ENCODE results near the gene ACP2.
A peak's percentile ranks its signal among the peaks of the same experiment; 100 is the strongest.

The ACP2 gene, protein sequence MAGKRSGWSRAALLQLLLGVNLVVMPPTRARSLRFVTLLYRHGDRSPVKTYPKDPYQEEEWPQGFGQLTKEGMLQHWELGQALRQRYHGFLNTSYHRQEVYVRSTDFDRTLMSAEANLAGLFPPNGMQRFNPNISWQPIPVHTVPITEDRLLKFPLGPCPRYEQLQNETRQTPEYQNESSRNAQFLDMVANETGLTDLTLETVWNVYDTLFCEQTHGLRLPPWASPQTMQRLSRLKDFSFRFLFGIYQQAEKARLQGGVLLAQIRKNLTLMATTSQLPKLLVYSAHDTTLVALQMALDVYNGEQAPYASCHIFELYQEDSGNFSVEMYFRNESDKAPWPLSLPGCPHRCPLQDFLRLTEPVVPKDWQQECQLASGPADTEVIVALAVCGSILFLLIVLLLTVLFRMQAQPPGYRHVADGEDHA

DNA sequence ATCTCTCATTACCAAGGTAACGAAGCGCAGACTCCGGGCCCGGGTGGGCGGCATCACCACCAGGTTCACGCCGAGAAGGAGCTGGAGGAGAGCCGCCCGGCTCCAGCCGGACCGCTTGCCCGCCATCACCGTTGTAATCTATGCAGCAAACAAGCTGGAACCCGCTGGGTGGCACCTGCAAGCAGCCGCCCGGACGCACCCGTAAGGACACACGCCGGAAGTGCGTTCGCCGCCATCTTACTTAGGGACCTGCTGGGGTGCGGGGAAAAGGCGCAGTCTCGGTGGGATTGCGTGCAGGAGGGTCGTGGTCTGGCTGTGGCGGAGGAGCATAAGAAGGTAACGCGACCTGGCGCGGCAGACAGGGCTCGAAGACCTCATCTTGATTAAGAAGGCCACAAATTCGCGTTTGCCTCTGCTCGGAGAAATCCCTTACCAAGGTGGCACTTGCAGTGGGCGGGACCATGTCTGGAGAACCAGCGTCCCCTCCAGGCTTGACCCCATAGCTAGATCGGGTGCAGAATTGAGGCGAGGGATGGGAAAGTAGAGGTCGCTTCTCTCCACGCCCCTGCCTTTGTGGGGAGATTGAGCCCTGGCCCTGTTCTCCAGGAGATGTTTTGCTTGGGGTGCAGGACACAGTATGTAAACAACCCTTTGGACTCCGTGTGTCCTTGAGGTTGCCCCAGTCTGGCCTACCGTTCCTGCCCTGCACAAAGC is at the start of gene ACP2:
ACP2 (minus strand) TSS at position 151 of the 714 bp plus-strand sequence; CDS start at position 126, 25 bp downstream.
- DNase-seq (ENCODE audit: low read depth), result peak; percentile 76

DNA sequence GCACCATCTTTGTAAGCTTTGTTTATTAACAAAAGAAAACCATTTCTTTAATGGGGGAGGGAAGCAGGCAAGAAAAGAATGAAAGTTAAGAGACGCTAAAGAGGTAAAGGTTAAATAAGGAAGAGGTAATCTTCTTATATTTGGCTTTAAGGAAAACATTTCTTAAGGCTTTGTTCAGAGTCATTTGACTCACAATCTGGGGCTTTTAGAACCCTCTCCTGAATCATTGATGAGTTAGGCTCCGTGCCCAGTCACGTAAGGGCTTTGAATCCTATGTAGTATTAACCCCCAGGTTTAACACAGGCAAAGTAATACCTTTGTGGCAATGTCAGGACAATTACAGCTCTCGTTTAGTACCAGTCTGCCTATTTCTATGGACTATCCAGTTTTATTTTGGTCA is 47.4 kb upstream of the ACP2 start:
- no peak for DNase-seq (ENCODE audit: low read depth)

DNA sequence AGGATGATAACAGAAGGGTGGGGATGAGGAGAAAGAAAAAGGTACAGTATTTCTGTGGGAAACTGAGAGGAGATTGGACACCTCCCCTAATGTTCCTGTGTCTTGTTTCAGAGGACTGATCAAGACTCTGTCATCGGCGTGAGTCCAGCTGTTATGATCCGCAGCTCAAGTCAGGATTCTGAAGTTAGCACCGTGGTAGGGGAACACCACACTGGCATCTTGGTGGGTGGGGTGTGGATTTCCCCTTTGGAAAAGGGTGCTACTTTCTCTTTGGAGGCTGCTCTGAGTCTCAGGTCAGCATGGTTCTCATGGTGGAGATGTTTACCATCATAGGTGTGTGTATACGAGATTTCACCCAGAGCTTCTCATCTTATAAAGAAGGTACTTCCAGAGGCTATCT is 46.8 kb upstream of the ACP2 start:
- DNase-seq (ENCODE audit: low read depth), result no peak

DNA sequence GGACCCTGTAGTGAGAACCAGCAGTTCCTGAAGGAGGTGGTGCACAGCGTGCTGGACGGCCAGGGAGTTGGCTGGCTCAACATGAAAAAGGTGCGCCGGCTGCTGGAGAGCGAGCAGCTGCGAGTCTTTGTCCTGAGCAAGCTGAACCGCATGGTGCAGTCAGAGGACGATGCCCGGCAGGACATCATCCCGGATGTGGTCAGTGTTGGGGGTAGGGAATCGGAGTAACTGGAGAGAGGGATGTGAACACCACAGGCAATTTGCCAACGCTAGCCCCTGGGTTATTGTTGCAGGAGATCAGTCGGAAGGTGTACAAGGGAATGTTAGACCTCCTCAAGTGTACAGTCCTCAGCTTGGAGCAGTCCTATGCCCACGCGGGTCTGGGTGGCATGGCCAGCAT is 41.2 kb upstream of the ACP2 start:
- no peak for DNase-seq (ENCODE audit: low read depth)

DNA sequence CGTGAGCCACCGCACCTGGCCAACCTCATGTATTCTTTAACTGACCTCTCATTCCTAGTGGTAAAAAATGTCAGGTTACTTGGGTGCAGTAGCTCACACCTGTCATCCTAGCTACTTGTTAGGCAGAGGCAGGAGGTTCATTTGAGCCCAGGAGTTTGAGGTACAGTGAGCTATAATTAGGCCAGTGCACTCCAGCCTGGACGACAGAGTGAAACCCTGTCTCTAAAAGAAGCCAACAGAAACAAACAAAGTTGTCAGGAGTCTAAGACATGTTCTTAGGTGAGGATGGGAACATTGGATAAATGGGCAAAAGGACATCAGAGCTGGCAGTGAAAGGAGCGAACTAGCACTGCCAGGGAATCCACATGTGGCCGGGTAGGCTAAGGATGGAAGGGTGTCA is 39.5 kb upstream of the ACP2 start:
- no peak for DNase-seq (ENCODE audit: low read depth)

DNA sequence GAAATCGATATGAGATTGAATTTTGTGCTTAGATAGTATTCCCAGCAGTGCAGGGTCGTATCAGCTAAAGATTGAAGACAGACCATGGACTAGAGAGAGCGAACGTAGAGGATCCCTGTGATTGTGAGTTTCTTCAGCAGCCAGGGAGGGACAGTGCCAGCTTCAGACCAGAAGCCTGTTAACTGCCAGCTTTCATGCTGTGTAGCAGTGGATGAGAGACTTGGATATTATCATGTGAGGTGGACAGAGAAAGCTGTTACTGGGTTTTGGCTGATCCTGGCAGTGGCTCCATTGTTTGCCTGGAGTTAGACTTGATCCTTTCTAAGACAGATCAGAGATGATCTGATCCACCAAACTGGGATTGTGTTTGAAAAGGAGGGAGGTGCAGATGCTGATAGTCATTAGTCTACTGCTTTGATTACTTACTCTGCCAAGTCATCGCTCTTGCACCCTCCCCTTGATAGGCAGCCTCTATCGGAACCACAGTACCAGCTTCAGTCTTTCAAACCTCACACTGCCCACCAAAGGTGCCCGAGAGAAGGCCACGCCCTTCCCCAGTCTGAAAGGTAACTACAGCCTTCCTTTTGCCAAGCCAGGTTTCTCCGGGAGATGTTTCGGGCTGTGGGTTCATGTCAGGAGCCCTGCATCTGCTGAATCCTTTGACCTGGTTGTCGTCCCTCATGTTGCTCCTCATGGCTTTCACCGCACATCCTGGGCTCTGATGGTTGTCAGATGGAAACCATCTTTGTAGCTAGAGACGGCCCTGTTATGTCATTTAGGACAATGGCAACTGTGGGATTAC is 37.6 kb upstream of the ACP2 start:
- no peak for DNase-seq (ENCODE audit: low read depth)

DNA sequence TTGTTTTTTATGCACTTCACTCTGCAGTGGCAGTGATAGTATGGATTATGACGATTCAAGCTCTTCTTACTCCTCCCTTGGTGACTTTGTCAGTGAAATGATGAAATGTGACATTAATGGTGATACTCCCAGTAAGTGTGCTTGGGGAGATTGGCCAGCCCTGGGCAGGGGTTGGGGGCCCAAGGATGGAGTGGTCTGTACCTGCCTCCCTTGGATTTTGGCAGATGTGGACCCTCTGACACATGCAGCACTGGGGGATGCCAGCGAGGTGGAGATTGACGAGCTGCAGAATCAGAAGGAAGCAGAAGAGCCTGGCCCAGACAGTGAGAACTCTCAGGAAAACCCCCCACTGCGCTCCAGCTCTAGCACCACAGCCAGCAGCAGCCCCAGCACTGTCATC is 35.5 kb upstream of the ACP2 start:
- DNase-seq (ENCODE audit: low read depth), result no peak

DNA sequence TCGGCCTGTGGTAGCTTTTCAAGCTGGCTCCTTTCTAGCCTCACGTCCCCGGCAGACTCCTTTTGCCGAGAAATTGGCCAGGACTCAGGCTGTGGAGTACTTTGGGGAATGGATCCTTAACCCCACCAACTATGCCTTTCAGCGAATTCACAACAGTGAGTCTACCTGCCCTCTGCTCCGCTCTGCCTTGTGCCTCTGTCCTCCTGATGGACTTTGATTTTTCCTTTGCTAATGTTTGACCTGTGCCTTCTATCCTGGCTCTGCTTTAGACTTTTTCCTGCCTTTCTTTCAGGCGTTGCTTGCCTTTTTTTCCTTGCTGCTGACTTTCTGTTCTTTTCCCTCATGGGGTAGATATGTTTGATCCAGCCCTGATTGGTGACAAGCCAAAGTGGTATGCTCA is 33.8 kb upstream of the ACP2 start:
- DNase-seq (ENCODE audit: low read depth), result no peak

DNA sequence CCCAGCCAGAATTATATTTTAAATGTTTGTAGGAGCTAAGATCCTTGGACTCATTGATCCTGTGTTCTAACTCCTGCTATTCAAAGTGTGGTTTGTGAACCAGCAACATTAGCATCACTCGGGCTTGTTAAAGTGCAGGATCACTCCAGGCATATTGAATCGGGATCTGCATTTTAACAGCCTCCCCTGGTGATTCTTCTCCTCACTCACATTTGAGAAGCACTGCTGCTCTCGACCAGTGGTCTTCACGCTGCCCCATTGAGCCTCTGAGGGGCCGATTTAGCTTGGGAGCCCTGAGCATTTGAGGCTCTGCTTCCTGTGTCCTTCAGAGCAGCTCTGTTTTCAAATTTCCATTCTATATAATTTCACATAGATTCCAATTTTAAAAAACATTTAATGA is 32.2 kb upstream of the ACP2 start:
- DNase-seq (ENCODE audit: low read depth), result no peak

DNA sequence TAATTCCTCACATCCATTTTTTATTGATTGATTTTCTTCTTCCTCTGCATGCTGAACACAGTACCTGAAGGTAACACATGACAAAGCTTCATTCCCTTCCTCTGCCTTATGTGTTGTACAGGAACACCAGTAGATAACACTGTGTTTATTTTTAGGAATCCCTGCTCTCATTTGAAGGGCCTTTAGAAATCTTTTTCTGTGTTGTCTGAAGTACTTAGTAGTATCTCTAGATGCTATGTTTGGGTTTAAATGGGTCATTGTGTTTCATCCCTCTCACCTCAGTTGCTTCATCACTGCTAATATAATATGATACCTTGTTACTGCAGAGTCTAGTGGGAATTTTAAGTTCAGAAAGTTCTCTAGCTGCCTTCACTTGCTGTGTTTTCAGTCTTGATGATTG is 31.5 kb upstream of the ACP2 start:
- no peak for DNase-seq (ENCODE audit: low read depth)

DNA sequence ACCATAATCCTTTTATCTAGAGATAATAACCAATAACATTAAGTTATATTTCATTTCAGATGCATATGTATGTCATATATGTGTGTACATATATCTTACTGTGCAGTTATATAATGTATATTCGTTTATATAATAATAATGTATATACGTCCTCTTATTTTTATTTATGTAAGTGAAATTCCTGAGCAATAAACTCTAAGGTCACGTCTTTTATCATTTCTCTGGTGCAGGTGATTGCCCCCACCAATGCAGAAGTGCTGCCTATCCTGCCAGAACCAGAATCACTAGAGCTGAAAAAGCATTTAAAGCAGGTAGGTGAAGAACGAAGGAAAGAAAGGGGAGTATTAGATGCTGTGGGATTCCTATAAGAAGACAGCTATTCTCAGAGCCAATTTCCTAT is 30.2 kb upstream of the ACP2 start:
- no peak for DNase-seq (ENCODE audit: low read depth)

DNA sequence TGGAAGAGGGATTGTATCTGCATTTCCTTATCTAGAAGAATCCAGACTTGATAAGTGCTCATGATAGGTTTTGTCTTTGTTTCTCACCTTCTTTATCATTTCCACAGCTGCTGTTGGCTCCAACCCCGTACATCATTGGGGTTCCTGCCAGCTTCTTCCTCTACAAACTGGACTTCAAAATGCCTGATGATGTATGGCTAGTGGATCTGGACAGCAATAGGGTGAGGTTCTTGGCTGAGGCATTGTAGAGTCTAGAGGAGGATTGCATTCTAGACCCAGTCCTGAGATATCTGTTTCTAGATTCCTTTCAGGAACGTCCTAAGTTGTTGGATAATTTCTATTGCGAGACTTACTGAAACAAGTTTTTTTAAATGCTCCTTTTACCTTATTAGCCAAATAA is 29.4 kb upstream of the ACP2 start:
- no peak for DNase-seq (ENCODE audit: low read depth)

DNA sequence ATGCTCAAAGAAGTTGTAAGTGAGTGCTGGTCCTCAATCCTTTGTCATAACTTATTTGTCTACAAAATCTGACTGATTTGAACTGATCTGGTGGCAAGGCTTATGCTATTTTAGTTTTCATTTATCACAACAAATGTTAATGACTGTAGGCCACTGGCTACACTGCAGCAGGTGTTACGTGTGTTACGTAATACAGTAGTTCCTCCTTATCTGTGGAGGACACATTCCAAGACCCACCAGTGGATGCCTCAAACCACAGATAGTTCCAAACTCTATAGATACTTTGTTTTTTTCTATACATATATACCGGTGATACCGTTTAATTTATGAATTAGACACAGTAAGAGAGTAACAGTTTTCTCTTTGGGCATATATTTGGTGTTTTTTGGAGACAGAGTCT is 28.3 kb upstream of the ACP2 start:
- no peak for DNase-seq (ENCODE audit: low read depth)

DNA sequence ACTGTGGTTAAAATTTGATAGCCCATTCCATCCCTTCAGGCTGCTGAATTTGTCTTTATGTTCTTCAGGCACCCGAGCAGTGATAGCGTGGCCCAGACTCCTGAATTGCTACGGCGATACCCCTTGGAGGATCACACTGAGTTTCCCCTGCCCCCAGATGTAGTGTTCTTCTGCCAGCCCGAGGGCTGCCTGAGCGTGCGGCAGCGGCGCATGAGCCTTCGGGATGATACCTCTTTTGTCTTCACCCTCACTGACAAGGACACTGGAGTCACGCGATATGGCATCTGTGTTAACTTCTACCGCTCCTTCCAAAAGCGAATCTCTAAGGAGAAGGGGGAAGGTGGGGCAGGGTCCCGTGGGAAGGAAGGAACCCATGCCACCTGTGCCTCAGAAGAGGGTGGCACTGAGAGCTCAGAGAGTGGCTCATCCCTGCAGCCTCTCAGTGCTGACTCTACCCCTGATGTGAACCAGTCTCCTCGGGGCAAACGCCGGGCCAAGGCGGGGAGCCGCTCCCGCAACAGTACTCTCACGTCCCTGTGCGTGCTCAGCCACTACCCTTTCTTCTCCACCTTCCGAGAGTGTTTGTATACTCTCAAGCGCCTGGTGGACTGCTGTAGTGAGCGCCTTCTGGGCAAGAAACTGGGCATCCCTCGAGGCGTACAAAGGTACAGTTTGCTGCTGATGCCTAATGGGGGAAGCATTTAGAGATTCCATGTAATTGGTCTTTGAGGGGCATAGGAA is 26.1 kb upstream of the ACP2 start:
- no peak for DNase-seq (ENCODE audit: low read depth)

DNA sequence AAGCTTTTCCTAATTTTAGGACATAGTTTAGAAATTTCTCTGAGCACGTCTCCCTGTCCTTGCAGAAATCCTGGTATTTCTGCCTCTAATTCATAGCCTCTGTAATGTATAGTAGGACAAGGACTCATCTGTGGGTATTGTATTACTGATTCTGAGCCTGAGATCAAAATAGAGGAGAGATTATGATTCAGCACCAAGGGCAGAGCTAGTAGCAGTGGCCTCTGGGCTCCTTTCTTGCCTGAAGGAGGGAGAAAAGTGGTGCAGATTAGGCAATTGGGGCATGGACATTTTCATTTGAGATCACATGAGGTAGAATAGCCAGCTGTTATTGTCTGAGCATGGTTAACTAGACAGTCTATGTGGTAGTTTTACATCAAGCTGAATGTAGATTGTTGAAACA is 24.1 kb upstream of the ACP2 start:
- no peak for DNase-seq (ENCODE audit: low read depth)

DNA sequence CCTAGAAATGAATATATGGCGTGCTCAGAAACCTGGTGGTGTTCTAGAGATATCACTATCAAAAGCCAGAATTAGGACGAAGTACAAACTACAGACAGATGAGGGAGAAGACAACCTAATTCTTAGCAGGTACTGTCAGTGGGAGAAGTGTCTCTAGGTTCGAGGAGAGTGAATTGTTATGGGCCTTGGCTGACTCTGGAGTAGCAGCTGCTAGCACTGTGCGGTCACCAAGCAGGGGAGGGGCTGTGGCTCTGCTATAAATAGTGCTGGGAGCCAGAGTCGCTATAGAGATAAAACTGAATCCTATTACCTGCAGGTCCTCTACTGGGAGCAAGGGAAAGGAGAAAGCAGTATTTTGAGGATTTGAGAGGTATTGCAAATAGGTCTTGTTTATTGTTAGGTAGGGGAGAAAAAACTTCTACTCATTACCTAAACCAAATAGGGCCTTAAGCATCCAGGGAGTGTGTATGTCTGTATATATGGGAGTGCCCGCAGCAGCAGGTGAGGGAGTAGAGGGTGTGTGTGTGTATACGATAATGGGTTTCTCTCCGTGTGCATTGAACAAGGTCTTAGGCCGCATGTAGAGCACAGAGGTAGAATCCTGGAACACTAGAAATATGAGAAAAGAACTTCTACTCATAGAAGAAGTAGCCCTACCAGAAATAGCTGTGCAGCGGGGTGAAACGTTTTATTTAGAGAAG is 23.5 kb upstream of the ACP2 start:
- no peak for DNase-seq (ENCODE audit: low read depth)

DNA sequence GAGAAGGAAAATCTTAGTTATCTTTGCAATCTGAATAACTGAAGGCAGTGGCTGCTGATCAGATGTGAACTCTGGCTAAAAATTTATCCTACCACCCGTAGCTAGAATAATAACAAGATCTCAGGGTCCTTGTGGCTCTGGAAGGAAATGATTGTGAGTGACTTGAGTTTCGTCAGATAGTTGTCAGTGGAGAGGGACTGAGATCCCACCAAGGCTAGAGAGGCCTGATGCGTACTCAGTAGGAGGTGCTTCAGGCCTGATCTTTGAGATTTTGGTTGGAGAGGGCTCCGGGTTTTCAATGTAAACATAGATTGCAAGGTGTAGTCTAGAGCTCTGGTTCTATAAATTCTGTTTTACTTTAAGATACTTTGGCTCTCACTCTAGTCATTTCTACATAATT is 22.7 kb upstream of the ACP2 start:
- no peak for DNase-seq (ENCODE audit: low read depth)

DNA sequence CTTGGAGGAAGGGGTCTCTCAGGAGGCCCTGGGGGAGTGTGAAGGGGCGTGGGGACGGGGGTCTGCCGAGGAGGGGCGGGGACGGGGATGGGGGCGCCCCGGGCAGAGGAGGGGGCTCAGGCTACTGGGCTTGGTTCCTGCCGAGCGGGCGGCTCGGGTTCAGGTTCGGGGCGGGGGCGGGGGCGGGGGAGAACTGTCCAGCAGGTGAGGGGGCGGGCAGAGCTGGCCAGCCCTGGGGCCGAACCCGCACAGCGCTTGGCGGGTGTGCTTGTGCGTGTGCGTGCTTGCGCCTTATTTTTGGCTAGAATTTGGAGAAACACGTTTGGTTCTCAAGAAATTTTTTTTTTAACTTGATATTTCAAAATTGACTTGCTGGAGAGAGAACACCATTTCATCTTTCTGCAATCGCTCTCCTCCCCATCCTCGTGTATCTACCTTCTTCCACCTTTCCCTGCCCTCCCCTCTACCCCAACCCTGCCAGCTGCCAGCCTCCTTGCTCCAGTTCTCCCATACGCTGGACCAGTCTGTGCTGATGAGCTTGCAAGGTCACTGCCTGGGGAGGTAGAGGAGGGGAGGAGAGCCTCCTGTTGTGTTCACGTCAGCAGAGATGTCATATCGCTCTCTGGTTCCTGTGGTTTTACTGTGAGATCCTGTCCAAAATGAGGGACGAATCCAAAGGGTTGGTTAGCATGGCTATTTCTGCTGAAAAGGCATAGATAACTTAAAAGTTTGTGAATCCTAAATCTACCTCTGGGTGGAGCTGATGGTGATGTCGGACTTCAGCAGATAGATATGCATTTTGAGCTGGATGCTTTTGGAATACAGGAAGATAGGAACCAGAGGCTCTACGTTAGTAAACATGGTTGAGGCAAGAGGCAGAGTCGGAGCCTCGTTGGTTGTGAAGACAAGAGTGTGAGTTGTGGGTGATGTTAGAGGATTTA is 22.0 kb upstream of the ACP2 start:
- no peak for DNase-seq (ENCODE audit: low read depth)

DNA sequence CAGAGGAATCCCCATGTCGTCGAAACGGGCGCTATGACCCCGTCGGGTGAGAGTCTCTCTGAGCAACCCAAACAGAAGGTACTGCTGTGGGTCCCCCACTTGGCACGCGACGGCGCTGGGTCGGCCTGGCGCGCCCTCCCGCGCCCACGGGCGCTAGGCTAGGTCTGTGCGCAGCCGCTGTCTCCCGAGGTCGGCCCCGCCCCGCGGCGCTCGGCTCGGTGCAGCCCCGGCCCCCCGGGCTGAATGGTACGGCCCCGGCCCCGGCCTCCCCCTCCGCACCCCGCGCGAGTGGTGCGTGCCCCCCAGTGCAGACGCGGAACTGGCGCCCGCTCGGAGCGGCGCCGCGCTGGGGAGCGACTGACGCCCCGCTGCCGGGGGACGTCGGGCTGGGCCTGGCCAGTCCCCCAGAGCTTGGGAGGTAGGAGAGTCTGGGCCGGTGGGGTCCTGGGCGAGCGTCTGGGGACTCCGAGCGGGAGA is 21.3 kb upstream of the ACP2 start, which contains the start of gene MADD:
MADD (plus strand) TSS at position 305 of the 477 bp plus-strand sequence.
- DNase-seq (ENCODE audit: low read depth), result peak; percentile 89
